ENCODE measurements around the gene MIER2.
"Not testable (repeated sequence)": the region's sequence is repeated elsewhere in the genome, so short reads cannot be mapped to it uniquely, and the experiment has no call there.

The MIER2 gene, protein sequence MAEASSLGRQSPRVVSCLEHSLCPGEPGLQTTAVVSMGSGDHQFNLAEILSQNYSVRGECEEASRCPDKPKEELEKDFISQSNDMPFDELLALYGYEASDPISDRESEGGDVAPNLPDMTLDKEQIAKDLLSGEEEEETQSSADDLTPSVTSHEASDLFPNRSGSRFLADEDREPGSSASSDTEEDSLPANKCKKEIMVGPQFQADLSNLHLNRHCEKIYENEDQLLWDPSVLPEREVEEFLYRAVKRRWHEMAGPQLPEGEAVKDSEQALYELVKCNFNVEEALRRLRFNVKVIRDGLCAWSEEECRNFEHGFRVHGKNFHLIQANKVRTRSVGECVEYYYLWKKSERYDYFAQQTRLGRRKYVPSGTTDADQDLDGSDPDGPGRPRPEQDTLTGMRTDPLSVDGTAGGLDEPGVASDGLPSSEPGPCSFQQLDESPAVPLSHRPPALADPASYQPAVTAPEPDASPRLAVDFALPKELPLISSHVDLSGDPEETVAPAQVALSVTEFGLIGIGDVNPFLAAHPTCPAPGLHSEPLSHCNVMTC

DNA sequence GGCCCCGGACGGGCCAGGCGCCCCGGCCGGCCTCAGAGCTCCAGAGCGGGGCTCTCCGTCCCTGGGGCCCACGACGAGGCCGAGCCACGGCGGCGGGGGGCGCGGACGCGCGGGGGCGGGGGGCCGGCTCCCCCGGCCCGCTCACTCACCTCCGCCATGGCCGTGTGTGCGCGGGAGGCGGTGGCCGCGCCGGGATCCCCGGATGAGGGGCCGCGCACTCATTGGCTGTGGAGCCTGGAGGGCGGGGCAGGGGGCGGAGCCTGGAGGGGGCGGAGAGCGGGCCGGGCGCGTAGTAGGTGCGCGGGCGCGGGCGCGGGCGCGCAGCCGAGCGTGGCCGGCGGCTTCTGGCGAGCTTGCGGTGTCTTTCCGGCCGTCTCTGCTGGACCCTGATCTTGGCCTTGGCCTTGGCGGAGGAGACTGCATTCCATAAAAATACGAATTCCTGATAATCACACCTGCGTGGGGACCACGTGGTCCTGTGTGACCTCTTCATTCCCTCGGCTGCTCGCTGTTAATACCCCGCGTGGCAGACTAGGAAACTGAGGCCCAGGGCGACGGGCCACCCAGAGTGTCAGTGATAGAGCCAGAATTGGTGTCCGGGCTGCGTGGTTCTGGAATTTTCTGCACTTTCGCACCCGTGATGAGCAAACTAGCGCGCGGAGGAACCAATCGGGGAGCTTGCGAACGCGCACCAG is at the start of gene MIER2:
Gene MIER2, minus strand, starts transcription at position 172 of the 695 bp plus-strand sequence. Its CDS starts 14 bp downstream, at position 158.
- DNase-seq: peak; percentile 85

DNA sequence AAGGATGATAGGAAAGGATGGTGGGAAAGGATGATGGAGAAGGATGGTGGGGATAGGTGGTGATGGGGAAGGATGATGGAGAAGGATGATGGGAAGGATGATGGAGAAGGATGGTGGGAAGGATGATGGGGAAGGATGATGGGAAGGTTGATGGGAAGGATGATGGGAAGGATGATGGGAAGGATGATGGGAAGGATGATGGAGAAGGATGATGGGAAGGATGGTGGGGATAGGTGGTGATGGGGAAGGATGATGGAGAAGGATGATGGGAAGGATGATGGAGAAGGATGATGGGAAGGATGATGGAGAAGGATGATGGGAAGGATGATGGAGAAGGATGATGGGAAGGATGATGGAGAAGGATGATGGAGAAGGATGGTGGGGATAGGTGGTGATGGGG is 49.0 kb upstream of the MIER2 start:
- not testable (repeated sequence) for DNase-seq

DNA sequence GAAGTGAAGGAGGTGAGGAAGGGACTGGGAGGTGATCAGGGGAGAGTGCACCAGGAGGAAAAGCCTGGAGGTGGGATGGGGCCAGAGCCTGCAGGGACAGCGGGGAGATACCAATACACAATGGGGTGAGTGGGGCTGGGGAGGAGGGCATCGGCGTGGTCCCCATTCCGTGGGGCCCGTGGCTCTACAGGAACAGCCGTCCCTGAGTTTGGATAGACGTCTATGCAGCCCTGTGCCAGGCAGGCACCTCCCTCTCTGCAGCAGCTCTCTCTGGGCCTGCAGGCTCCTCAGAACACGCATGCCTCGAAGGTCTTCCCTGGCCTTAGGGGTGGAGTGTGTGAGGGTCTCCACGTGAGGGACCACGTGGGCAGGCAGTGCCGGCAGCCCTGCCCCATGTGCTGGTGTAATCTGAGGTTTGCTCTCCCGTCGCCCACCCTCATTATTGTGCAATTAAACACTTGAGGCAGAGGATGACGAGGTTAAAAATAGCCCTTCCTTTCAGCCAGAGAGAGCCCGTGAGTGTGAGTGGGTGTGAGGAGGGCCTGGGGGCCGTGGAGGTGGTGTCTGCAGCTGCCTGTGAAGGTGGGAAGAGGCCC is 47.9 kb upstream of the MIER2 start:
- no peak for DNase-seq

DNA sequence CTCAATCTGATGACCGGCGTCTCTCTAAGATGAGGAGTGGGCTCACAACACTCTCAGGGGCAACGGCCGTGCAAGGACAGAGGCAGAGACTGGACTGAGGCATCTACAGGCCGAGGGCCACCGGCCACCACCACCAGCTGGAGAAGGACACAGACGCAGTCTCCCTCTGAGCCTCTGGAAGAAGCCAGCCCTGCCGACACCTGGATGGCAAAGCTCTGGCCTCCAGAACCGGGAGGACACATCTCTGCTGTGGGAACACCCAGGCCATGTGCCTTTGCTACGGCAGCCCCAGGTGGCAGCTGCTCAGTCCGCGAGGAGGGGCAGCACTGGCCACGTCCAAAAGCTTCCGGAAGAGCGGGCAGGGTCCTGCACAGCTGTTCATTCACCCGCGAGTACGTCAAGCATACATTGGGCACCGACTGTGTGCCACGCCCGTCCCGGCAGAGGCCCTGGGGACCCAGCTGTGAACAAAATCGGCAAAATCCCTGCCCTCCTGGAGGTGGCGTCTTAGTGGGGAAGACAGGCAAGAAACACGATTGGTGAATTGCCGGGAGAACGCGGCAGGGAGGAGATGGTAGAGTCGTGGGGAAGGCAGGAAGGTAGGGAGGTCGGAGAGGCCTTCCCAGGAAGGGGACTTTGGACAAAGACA is 47.3 kb upstream of the MIER2 start:
- no peak for DNase-seq

DNA sequence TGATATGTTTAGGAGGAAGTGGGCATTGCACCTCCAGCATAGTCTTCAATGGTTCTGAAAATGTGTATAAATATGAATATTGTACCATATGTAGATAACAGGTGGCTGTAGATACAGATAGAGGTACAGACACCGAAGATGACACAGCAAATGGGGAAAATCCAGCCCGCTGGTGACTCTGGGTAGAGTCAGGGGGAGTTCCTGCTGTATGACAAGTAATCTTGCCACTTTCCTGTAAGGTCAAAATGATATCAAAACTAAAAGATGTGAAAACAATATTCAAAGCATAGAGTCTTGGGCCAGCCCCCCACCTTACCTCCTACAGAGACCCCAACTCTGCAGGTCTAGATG is 46.6 kb upstream of the MIER2 start:
- DNase-seq: no peak

DNA sequence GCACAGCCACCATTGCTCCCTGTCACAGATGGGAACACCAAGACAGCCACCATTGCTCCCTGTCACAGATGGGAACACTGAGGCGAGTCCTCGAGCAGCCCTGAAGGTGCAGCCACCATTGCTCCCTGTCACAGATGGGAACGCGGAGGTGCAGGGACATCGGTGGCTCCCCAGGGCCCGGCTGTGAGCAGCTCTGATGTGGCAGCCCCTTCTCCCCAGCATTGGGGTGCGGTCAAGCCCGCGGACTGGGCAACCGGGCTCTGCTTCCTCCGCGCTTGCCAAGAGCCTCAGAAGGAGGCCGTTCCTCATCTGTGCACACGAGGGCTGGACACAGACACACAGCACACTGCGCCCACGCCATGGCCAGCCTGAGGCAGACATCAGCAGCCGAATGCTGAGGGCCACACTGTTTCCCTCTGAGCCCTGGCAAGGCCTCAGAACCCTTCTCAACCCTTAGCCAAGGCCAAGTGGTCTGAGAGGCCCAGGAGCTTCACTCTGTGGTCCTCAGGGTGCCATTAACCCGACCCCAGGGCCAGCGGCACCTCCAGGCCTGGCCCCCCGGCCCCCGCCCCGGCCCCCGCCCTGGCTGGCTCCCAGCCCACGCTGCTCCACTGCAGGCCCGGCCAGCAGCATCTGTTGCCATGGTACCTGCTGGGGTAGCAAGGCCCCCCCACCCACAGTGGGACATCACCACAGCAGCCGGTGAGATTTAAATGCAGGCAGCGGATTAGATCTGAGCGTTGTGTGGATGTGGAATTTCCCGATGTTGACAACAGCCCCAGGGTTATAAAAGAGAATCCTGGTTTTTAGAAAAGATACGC is 46.0 kb upstream of the MIER2 start:
- DNase-seq: no peak

DNA sequence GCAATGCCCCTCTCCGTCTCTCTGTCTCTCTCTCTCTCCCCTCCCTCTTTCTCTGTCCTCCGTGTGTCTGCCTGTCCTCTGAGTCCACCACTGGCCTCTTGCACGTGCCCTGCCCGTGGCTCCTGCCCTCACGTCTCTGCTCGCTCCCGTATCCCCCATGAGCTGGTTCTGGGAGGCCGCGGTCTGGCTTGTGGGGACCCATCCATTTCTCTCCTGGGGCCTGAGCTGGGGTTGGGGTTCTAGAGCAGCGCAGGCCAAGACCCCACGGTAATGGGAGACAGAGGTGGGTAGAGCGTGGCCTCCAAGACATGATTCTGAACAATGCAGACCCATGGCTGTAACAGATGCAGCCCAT is 45.3 kb upstream of the MIER2 start:
- DNase-seq: no peak

DNA sequence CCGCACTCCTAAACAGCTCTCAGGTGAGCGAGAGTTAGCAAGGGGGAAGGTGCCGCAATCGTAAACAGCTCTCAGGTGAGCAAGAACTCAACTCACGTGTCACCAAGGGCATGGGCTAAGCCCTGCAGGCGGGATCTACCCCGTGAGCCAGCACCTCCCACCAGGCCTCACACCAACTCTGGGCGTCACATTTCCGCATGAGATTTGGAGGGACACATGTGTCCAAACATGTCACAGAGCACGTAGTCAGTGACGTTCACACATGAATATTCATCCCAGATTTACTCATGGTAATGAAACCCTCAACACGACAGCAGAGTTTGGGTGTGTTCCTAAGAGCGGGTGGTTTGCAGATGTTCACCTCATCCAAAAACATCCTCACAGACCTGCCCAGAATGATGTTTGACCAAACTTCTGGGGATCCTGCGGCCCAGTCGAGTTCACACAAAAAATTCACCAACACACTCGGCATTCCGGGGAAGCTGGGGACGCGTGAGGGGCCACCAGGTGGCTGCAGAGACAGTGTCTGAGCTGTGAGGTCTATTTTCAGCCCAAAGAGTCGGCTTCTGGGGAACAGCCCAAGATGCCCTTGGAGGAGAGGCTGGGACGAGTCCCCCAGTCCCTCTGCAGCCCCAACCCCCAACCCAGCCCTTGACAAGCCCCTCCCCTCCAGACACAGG is 44.8 kb upstream of the MIER2 start:
- DNase-seq: no peak

DNA sequence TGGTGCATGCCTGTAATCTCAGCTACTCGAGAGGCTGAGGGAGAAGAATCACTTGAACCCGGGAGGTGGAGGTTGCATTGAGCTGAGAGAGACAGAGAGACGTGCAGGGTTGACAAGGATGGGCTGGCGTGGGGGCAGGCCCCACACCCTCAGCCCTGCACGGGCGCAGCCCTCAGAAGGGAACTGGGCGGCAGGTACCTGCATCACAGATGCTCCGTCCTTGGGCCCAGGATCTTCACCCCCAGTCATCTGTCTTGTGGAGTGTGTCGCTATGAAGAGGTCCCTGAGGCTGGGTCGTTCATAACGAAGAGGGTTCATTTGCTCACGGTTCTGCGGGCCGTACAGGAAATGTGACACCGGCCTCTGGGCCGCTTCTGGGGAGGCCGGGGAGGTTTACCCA is 44.1 kb upstream of the MIER2 start:
- no peak for DNase-seq

DNA sequence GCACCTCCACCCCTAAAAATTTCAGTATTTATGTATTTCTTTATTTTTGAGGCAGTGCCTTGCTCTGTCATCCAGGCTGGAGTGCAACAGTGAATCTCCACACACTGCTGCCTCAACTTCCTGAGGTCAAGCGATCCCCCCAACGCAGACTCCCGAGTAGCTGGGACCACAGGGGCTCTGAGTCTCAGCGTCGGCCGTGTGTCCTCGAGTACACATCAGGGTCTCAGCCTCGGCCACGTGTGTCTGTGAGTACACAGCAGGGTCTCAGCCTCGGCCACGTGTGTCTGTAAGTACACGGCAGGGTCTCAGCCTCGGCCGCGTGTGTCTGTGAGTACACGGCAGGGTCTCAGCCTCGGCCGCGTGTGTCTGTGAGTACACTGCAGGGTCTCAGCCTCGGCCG is 43.2 kb upstream of the MIER2 start:
- no peak for DNase-seq

DNA sequence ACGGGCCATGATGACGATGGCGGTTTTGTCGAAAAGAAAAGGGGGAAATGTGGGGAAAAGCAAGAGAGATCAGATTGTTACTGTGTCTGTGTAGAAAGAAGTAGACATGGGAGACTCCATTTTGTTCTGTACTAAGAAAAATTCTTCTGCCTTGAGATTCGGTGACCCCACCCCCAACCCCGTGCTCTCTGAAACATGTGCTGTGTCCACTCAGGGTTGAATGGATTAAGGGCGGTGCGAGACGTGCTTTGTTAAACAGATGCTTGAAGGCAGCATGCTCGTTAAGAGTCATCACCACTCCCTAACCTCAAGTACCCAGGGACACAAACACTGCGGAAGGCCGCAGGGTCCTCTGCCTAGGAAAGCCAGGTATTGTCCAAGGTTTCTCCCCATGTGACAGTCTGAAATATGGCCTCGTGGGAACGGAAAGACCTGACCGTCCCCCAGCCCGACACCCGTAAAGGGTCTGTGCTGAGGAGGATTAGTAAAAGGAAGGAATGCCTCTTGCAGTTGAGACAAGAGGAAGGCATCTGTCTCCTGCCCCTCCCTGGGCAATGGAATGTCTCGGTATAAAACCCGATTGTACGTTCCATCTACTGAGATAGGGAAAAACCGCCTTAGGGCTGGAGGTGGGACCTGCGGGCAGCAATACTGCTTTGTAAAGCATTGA is 42.2 kb upstream of the MIER2 start:
- DNase-seq: not testable (repeated sequence)

DNA sequence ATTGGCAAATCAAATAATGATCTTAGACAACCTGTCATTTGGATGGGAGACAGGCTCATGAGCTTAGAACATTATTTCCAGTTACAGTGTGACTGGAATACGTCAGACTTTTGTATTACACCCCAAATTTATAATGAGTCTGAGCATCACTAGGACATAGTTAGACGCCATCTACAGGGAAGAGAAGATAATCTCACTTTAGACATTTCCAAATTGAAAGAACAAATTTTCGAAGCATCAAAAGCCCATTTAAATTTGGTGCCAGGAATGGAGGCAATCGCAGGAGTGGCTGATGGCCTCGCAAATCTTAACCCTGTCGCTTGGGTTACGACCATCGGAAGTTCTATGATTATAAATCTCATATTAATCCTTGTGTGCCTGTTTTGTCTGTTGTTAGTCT is 41.6 kb upstream of the MIER2 start:
- not testable (repeated sequence) for DNase-seq

DNA sequence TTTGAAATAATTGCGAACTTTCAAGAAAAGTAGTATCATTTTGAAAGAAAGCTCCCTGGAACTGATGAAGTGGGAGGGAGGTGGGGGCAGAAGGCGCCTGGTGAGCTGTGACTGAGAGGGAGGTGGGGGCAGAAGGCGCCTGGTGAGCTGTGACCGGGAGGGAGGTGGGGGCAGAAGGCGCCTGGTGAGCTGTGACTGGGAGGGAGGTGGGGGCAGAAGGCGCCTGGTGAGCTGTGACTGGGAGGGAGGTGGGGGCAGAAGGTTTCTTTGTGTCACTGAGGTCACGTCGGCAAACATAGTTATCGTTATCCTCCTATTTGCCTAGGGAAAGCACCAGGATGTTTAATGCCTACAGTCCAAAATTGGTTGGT is 40.2 kb upstream of the MIER2 start:
- DNase-seq: no peak

DNA sequence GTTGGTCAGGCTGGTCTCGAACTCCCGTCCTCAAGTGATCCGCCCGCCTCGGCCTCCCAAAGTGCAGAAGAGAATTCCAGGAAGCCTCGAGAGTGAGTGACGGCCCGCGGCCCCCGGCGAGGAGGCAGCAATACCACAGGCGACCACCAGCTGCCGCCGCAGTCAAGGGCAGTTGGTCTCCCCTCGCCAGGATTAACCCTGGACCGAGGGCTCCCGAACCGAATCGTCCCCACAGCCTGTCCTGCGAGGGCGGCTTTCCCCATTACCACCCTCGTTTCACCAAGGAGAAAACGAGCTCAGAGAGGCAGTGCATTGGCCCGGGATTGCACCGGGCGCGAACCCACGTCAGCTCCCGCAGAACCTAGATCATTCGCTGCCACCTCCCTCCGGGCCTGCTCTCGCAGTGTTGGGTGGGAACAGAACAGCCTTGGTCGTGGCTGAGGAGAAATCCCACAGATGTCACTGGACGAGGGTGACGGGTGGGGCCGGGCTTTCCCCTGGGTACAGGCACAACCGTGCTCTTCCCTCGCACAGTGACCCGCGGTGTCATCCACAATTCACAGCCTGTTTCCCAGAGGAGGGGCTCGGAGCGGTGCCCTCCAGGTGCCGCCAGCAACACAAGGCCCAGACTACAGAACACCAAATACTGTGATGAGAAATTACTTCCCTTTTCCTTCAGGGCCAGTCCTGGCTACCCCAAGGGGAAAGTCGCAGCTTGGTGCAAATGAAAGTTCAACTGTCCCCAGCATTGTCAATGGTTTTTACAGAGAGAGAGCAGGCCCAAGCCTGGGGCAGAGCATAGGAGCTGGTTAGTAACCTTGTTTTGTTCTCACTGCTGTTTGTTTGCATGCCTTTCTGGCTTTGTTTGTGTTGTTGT is 39.6 kb upstream of the MIER2 start:
- DNase-seq: no peak

DNA sequence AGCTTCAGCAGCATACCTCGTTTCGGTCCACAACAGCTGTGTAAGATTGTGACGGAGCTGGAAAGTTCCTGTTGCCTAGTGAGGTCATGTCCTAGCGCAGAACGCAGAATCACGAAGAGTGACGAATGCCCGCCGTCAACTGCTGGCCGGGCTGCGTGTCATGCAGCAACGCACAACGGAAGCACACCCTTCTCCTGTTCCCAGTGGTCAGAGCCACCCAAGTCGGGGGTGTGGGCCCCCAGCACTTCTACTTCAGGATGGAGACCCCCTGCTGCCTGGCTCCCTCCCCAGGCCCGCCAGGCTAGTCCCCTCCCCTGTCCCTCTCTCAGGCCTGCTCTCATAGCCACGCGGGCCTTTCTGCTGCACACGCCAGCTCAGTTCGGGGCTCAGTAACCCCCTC is 38.4 kb upstream of the MIER2 start:
- no peak for DNase-seq

DNA sequence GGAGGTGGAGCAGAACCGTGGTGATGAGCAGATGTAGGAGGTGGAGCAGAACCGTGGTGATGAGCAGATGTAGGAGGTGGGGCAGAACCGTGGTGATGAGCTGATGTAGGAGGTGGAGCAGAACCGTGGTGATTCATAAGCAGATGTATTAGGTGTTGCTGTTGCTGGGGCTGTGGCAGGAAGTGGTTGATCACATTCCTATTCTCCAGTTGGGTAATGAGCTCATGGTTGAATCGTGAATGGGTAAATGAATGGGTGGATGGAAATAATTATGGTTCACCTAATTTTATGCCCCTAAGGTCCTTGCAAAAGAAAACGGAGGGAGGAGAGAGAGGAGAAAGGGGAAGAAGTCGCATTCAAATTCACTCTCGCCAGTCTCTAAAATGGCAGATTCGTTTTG is 38.0 kb upstream of the MIER2 start:
- peak; percentile 62 for DNase-seq

DNA sequence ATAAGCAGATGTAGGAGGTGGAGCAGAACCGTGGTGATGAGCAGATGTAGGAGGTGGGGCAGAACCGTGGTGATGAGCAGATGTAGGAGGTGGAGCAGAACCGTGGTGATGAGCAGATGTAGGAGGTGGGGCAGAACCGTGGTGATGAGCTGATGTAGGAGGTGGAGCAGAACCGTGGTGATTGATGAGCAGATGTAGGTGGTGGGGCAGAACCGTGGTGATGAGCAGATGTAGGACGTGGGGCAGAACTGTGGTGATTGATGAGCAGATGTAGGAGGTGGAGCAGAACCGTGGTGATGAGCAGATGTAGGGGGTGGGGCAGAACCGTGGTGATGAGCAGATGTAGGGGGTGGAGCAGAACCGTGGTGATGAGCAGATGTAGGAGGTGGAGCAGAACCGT is 37.3 kb upstream of the MIER2 start:
- not testable (repeated sequence) for DNase-seq

DNA sequence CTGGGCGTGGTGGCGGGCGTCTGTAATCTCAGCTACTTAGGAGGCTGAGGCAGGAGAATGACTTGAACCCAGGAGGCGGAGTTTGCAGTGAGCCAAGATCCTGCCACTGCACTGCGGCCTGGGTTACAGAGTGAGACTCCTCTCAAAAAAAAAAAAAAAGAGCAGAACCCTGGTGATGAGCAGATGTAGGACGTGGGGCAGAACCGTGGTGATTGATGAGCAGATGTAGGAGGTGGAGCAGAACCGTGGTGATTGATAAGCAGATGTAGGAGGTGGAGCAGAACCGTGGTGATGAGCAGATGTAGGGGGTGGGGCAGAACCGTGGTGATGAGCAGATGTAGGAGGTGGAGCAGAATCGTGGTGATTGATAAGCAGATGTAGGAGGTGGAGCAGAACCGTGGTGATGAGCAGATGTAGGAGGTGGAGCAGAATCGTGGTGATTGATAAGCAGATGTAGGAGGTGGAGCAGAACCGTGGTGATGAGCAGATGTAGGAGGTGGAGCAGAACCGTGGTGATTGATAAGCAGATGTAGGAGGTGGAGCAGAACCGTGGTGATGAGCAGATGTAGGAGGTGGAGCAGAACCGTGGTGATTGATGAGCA is 36.1 kb upstream of the MIER2 start:
- not testable (repeated sequence) for DNase-seq

DNA sequence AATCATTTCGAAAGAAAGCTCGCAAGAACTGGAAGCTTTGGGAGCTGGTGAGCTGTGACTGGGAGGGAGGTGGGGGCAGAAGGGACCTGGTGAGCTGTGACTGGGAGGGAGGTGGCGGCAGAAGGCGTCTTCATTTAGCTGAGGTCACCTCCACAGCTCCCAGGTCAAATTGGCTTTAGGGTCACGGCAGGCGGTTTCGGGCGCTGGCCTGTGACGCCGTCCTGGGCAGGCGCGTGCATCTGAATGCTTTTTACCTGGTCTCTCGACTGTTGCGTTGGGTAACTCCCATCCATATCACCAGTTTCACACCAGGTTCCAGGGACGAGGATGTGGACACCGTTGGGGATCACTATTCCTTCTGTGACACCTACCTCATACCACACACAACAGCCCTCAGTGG is 35.2 kb upstream of the MIER2 start:
- DNase-seq: no peak

DNA sequence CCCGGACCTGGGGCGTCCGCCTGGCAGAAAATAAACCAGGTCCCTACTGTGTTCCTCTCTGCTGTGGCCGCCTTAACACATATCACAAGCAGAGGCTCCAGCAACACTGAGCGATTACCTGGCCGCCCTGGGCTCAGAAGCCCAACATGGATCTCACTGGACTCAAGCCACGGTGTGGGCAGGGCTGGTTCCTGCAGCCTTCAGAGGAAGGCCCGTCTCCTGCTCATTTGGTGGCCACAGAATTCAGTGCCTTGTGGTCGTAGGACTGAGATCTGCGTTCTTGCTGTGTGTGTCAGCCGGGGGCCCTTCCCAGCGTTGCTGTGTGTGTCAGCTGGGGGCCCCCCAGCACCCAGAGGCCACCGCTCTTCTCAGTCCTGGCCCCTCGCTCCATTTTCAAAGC is 34.1 kb upstream of the MIER2 start:
- DNase-seq: no peak
